Measurements from ENCODE around the gene CXXC4. TPM values are rescaled to one million over a fixed set of nuclear protein-coding genes. Genes with fewer than 3 reads are reported as not detected.

The CXXC4 gene
- total RNA-seq, 6 experiments from 2014 or later: 0.29 to 1.0 (median 0.89) TPM

DNA sequence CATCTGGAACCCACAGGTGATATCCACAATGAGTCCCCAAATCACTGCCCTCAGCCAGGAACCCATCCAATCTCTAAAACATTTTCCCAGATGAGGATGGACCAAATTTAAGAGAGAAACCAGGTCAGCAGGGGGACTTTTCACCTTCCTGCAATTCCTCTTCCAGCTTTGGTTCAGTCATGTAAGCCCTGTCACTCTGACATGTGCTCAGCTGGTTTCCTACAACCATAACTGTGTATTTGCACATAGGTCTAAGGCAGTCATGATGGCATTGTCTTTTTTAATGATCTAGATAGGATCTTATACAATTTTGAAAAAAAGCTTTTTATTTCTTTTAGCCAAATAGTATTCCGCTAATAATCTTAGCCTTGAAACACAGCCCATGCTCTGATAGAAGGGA lies 6.5 kb downstream of the CXXC4 start:
- Histone ChIP-seq H3K27me3 (no peaks in the 10 kb centered on the region), H3K36me3 (no peaks in the 10 kb centered on the region), H3K4me1 (peaks cover 0 to 6% (median 0%) of the 10 kb centered on the region in 4 donors), H3K4me3 (no peak overlapping the region), H3K9me3 (no peaks in the 10 kb centered on the region), H3K27ac (no peak overlapping the region)
- WGBS (ENCODE audit: insufficient coverage, low coverage, low lambda C conversion rate, missing lambda C conversion rate): 93% methylated on average over 1 of the region's 1 CpG
- TF ChIP-seq, protein P1, sequence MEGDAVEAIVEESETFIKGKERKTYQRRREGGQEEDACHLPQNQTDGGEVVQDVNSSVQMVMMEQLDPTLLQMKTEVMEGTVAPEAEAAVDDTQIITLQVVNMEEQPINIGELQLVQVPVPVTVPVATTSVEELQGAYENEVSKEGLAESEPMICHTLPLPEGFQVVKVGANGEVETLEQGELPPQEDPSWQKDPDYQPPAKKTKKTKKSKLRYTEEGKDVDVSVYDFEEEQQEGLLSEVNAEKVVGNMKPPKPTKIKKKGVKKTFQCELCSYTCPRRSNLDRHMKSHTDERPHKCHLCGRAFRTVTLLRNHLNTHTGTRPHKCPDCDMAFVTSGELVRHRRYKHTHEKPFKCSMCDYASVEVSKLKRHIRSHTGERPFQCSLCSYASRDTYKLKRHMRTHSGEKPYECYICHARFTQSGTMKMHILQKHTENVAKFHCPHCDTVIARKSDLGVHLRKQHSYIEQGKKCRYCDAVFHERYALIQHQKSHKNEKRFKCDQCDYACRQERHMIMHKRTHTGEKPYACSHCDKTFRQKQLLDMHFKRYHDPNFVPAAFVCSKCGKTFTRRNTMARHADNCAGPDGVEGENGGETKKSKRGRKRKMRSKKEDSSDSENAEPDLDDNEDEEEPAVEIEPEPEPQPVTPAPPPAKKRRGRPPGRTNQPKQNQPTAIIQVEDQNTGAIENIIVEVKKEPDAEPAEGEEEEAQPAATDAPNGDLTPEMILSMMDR (IDR thresholded peaks at IDR 0.05): no peak
- no peak for TF ChIP-seq POLR2A (IDR thresholded peaks at IDR 0.05)
- intact Hi-C loops (cut with DNase I): no loop called here
- DNase-seq (no peak), ATAC-seq (no peak)

DNA sequence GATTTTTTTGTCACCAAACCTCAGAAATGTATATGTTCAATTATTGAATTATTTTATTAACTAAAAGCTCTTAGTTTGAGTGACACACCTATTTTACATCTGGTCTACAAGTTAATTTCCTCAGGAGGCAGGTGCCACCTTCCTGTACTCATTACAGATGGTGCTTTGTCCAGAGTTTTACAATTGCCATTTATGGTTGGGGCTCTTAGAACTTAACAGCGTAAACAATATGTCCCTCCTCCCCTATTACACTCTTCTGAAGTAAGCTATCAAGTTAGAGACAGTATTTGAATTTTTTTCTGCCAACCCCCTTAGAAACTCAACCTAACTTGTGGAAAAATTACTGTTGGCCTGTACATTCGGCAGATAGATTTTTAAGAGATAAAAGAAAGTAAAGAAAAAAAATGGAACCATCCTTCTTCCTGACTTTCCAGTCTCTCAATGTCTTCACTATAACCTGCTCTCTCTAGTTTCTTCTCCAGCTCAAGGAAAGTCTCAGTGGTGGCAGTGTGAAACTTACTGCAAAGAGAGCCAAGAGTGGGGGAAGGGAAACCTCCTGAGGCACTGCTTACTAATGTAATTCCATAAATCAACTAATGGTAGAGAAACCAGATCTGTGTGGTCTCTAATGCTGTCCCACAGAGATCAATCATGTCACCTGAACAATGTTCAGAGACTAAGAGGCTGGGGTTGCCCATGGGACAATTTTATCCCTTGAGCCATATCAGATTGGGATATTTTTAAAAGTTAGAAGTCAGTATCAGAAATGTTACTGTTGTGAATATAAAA lies 7.8 kb downstream of the CXXC4 start:
- Histone ChIP-seq H3K27ac (no peak overlapping the region), H3K4me1 (peaks cover 0 to 6% (median 0%) of the 10 kb centered on the region in 4 donors), H3K36me3 (no peaks in the 10 kb centered on the region), H3K4me3 (no peak overlapping the region), H3K9me3 (no peaks in the 10 kb centered on the region), H3K27me3 (no peaks in the 10 kb centered on the region)
- TF ChIP-seq, protein P1 (IDR thresholded peaks at IDR 0.05): no peak
- no peak for TF ChIP-seq POLR2A (IDR thresholded peaks at IDR 0.05)
- 70% methylated on average over 2 of the region's 2 CpGs for whole genome bisulfite sequencing (ENCODE audit: insufficient coverage, low coverage, low lambda C conversion rate, missing lambda C conversion rate)
- intact Hi-C loops (cut with DNase I): no loop called here
- DNase-seq: no peak
- no peak for ATAC-seq

DNA sequence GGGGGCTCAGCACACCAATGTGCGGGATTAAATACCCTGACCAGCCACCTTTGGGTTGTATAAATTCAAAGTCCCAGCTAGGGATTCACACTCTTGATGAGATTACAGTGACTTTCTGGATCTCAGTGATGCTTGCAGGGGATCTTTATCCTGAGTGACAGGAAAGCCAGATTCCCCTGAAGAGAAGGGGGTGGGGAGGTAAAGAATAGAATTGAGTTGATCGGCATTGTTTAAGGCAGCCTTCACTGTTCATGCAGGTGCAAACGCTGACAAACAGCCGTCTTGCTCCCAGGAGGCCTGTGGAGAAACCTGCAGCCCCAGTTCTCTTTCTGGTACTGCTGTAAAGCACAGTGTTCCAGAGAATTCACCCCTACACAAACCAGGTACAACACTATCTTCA lies 19.0 kb downstream of the CXXC4 start:
- no peak for TF ChIP-seq POLR2A (IDR thresholded peaks at IDR 0.05)
- TF ChIP-seq, protein P1 (IDR thresholded peaks at IDR 0.05): no peak
- Histone ChIP-seq H3K4me1 (no peaks in the 10 kb centered on the region), H3K36me3 (no peaks in the 10 kb centered on the region), H3K27me3 (no peaks in the 10 kb centered on the region), H3K9me3 (no peaks in the 10 kb centered on the region), H3K27ac (no peak overlapping the region), H3K4me3 (no peak overlapping the region)
- DNase-seq (no peak), ATAC-seq (no peak)
- intact Hi-C loops (cut with DNase I): no loop called here
- 79% methylated on average over 4 of the region's 4 CpGs for WGBS (ENCODE audit: insufficient coverage, low coverage, low lambda C conversion rate, missing lambda C conversion rate)

DNA sequence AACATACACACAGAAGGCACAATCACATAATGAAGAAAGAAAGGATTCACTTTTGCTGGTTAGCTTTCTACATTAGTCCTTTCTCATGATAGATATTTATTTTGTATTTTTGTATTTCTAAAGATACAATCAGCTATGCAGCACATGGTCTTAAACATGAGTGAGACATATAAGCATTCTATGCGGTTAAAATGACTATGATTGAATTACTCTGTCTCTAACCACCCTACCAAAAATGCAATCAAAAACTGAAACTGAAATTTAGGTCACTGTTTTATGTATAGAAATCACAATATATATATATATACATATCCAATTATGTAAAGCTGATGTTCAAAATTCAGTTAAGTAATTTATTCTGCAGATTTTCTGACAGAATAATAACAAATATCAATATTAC lies 21.9 kb downstream of the CXXC4 start:
- ATAC-seq (no peak), DNase-seq (no peak)
- 94% methylated on average over 1 of the region's 1 CpG for WGBS (ENCODE audit: insufficient coverage, low coverage, low lambda C conversion rate, missing lambda C conversion rate)
- intact Hi-C loops (cut with DNase I): no loop called here
- Histone ChIP-seq H3K4me3 (no peak overlapping the region), H3K36me3 (no peaks in the 10 kb centered on the region), H3K27ac (no peak overlapping the region), H3K27me3 (no peaks in the 10 kb centered on the region), H3K9me3 (no peaks in the 10 kb centered on the region), H3K4me1 (no peaks in the 10 kb centered on the region)
- no peak for TF ChIP-seq POLR2A (IDR thresholded peaks at IDR 0.05)
- TF ChIP-seq, protein P1 (IDR thresholded peaks at IDR 0.05): no peak

Data from right lobe of liver (tissue), 6 donors.